ENCODE results near the gene SEMA6B. TPM values are rescaled to one million over a fixed set of nuclear protein-coding genes. Genes with fewer than 3 reads are reported as not detected.
A peak's percentile ranks its signal among the peaks of the same experiment; 100 is the strongest.
"Not testable (repeated sequence)": the region's sequence is repeated elsewhere in the genome, so short reads cannot be mapped to it uniquely, and the experiment has no call there.

The SEMA6B gene
- polyA plus RNA-seq, 4 donors: 2.3 to 3.8 (median 3.0) TPM

DNA sequence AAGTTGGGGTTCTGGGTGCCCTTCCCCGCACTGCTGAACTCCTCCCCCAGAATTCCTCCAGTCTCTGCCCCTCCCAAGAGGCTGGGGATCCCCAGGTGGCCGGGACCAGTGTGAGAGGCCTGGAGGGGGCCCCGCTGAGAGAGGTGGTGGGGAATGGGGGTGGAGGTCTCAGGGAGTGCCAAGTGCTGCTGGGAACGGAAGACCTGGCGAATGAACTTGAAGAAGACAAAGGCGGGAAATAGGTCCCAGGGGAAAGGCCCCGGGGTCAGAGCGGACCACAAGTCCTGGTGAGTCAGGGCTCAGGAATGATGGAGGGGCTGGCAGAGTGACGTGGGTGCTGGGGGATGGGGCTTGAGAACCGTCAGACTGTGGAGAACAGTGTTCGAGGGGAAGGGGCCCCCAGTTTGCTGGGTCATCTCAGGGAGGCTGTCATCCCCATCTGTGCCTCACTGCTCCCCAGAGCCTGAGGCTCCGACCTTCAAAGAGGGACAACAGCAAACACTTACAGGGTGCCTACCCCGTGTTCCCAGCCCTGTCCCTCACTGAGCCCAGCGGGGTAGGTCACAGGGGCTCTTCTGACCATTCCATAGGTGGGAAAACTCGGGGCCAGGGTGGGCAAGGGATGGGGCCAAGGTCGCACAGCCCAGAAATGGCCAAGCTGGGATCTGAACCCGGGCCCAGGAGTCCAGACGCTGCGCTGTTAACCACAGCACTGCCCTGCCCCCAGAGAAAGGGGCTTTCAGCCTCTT is 16.0 kb upstream of the SEMA6B start:
- DNase-seq (ENCODE audit: low read depth in 4 of 4, low spot score in 3 of 4): peak in 2 of 4 donors; percentile 52 to 56

DNA sequence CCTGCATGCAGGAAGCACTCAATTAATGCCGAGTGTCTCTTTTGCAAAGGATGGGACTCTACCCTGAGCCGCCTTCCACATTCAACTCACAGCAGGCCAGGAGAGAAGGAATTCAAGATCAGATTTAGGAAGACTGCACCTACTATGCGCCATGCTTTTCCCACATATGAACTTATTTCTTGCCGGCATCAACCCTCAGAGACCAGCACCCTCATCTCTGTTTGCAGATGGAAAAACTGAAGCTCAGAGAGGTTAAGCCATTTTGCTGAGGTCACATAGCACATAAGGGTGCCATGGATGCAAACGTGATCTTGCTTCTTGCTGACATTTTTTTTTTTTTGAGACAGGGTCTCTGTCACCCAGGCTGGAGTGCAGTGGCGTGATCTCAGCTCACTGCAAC is 14.2 kb upstream of the SEMA6B start:
- no peak for DNase-seq (ENCODE audit: low read depth in 4 of 4, low spot score in 3 of 4)

- DNase-seq (ENCODE audit: low read depth in 4 of 4, low spot score in 3 of 4): no peak
These were observed 11.9 kb upstream of the SEMA6B start for GRCh38 chr19:4571305-4571917.

GRCh38 chr19:4570916-4571304 is 11.4 kb upstream of the SEMA6B start:
- DNase-seq (ENCODE audit: low read depth in 4 of 4, low spot score in 3 of 4): no peak

- no peak for DNase-seq (ENCODE audit: low read depth in 4 of 4, low spot score in 3 of 4)
These were observed 10.9 kb upstream of the SEMA6B start for GRCh38 chr19:4570402-4570801.

GRCh38 chr19:4568886-4569285 is 9.4 kb upstream of the SEMA6B start:
- DNase-seq (ENCODE audit: low read depth in 4 of 4, low spot score in 3 of 4): no peak

- DNase-seq (ENCODE audit: low read depth in 4 of 4, low spot score in 3 of 4): no peak
These were observed 8.1 kb upstream of the SEMA6B start for GRCh38 chr19:4567584-4568071.

- no peak for DNase-seq (ENCODE audit: low read depth in 4 of 4, low spot score in 3 of 4)
These were observed 7.0 kb upstream of the SEMA6B start for GRCh38 chr19:4566402-4567051.

- DNase-seq (ENCODE audit: low read depth in 4 of 4, low spot score in 3 of 4): not testable (repeated sequence)
These were observed 4.1 kb upstream of the SEMA6B start for GRCh38 chr19:4563562-4563961.

- DNase-seq (ENCODE audit: low read depth in 4 of 4, low spot score in 3 of 4): not testable (repeated sequence)
These were observed 2.6 kb upstream of the SEMA6B start for GRCh38 chr19:4562085-4562484.

- no peak for DNase-seq (ENCODE audit: low read depth in 4 of 4, low spot score in 3 of 4)
These were observed 1.2 kb downstream of the SEMA6B start for GRCh38 chr19:4557971-4558941.

- no peak for DNase-seq (ENCODE audit: low read depth in 4 of 4, low spot score in 3 of 4)
These were observed 2.1 kb downstream of the SEMA6B start for GRCh38 chr19:4557144-4557970.

- no peak for DNase-seq (ENCODE audit: low read depth in 4 of 4, low spot score in 3 of 4)
These were observed 2.8 kb downstream of the SEMA6B start for GRCh38 chr19:4556597-4557127.

GRCh38 chr19:4555657-4556561 is 3.6 kb downstream of the SEMA6B start:
- DNase-seq (ENCODE audit: low read depth in 4 of 4, low spot score in 3 of 4): no peak

DNA sequence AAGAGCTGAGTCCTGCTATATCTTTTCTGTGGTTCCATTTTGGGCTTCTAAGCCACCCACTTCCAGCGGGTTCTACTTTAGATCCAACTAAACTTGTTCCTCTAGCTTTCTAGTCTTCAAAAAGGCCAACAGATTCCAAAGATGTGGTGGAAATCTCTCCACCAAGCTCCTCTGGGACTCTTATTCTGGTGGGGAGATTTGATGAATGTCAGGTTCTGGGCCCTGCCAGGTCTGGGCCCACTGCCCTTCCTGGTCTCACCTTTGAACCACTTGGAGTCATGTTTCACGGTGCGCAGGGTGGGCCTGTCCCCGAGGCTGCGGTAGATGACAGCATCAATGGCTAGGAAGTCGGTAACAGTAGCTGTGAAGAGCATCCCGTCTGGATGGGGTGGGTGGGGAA is 4.8 kb downstream of the SEMA6B start:
- no peak for DNase-seq (ENCODE audit: low read depth in 4 of 4, low spot score in 3 of 4)

DNA sequence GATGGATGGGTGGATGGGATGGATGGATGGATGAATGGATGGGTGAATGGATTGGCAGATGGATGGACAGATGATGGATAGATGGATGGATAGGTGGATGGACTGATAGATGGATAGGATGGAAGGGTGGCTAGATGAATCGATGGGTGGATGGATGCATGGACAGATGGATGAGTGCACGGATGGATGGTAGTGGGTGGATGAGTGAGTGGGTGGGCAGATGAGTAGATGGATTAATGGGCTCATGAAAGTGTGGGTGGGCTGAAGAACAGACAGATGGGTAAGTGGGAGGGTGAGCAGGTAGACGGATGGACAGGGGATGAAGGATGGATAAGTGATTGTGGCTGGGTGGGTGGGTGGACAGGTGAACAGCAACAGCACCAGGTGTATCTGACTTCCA is 5.7 kb downstream of the SEMA6B start:
- DNase-seq (ENCODE audit: low read depth in 4 of 4, low spot score in 3 of 4): no peak

- DNase-seq (ENCODE audit: low read depth in 4 of 4, low spot score in 3 of 4): no peak
These were observed 6.3 kb downstream of the SEMA6B start for GRCh38 chr19:4553092-4553695.

DNA sequence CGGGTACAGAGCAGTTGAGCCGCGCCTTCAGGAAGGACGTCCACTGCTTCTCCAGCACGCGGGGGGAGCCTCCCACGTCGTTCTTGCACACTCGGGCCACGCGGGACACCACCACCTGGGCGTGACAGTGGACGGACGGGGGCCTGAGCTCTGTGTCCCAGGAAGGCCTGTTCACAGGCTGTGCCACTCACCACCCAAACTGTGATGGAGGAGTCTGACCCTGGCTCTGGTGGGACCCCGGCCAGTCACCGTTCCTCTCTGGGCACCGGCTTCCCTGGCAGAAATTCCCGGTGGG is 7.0 kb downstream of the SEMA6B start:
- DNase-seq (ENCODE audit: low read depth in 4 of 4, low spot score in 3 of 4): no peak
